Stimulated activated CD4-positive, alpha-beta T cell treated with anti-CD3 and anti-CD28 coated beads, Interleukin-2, amount 100 ng/mL, for 24 hours (primary cell): ENCODE results near the gene MSH4.
"Not testable (repeated sequence)": the region's sequence is repeated elsewhere in the genome, so short reads cannot be mapped to it uniquely, and the experiment has no call there.

Experiments
- DNase-seq, 2 donors: peaks; one replicate each; pipeline ENCODE4 v3.0.0-alpha.2; 2020

The MSH4 gene

GRCh38 chr1:75797606-75798216 is 1.0 kb downstream of the MSH4 start:
- peak in 1 of 2 donors; percentile 27 for DNase-seq

DNA sequence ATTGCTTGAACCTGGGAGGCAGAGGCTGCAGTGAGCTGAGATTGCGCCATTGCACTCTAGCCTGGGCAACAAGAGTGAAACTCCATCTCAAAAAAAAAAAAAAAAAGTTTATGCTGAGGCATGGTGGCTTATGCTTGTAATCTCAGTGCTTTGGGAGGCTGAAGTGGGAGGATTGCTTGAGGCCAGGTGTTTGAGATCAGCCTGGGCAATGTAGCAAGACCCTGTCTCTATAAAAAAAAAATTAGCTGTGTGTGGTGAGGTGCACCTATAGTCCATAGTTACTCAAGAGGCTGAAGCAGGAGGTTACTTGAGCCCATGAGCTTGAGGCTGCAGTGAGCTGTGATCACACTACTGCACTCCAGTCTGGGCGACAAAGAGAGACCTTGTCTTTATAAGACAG is 4.8 kb downstream of the MSH4 start:
- DNase-seq, result not testable (repeated sequence)

- DNase-seq, result no peak
Measured at GRCh38 chr1:75808921-75809320, 12.2 kb downstream of the MSH4 start.

- DNase-seq, result not testable (repeated sequence)
Measured at GRCh38 chr1:75810113-75810512, 13.4 kb downstream of the MSH4 start.

GRCh38 chr1:75811211-75811981 is 14.7 kb downstream of the MSH4 start:
- DNase-seq, result no peak

DNA sequence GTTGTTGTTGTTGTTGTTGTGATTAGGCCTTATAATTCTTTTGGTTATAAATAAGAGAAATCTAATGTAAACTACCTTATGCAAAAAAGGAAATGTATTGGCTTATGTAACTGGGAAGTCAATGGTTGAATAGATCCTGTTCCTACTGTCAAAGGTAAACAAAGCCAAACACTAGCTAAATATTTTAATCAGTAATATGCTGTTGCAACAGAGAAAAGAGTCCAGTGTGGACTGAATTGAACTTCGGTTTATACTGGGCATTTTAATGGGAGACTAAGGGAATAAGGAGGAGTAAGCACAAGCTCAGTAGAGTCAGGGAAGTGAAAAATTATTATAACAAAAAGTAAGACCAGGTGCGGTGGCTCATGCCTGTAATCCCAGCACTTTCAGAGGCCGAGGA is 15.4 kb downstream of the MSH4 start:
- no peak for DNase-seq

DNA sequence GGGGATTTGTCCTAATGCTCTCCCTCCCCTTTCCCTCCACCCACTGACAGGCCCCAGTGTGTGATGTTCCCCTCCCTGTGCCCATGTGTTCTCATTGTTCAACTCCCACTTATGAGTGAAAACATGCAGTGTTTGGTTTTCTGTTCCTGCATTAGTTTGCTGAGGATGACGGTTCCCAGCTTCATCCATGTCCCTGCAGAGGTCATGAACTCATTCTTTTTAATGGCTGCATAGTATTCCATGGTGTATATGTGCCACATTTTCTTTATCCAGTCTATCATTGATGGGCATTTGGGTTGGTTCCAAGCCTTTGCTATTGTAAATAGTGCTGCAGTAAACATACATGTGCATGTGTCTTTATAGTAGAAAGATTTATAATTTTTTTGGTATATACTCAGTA is 26.9 kb downstream of the MSH4 start:
- DNase-seq, result not testable (repeated sequence)

- DNase-seq, result no peak
Measured at GRCh38 chr1:75836528-75837100, 39.9 kb downstream of the MSH4 start.

DNA sequence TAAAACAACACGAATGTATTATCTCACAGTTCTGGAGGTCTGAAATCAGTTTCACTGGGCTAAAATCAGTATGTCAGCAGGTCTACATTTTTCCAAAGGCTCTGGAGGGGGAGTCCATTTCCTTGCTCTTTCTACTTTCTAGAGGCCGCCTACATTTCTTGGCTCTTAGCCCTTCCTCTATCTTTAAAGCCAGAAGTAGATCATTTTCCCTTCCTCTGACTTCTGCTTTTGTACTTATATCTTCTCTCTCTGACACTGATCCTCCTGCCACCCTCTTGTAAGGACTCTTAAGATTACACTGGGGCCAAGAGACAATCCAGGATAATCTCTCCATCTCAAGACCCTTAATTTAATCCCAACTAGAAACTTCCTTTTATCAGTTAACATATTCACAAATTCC is 41.4 kb downstream of the MSH4 start:
- no peak for DNase-seq

DNA sequence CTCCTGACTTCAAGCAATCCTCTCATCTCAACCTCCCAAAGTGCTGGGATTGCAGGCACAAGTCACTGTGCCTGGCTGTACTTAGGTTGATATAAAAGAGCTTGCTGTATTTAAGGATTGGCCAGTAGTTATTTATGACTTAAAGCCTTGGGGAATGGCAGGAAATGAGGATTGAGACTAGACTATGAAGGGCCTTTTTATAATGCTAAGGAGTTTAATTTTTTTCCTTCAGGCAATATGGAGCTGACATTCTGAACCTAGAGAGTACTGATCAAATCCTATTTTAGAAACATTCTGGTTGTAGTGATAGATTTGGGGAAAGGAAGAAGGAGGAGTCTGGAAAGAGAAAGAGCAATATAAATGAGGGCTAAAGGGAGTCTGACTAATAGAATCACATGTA is 44.7 kb downstream of the MSH4 start:
- no peak for DNase-seq

DNA sequence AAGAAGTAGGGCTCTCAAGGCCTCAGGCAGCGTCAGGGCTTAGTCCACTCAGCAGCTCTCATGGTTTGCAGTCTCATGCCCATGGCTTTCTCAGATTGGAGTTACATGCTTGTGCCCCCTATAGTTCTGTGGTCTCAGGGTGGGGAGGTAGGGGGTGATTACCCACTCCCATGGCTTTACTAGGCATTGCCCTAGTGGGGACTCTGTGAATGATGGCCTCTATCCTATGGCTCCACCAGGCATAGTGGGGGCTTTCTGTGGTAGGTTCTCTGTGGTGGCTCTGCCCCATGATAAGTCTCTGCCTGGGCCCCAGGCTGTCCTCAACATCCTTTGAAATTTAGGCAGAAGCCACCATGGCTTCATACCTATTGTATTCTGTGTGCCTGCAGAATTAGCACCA is 48.9 kb downstream of the MSH4 start:
- no peak for DNase-seq

- DNase-seq, result no peak
Measured at GRCh38 chr1:75855010-75855409, 58.3 kb downstream of the MSH4 start.

DNA sequence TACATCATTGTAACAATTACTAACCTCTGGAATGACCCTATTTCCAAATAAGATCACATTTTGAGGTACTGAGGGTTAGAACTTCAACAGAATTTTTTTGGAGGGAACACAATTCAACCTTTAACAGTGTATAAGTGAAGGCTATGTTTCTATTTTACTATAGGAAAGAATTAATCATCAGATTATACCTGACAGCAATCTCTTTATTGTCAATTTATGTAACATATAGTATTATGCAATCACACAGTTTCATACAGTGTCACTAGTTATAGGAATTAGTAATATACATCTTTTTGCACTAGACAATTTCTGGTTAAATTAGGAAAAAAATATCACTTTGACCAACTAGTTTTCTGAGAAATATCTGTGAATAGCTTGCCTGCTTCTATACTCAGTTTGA is 59.1 kb downstream of the MSH4 start:
- DNase-seq, result no peak

DNA sequence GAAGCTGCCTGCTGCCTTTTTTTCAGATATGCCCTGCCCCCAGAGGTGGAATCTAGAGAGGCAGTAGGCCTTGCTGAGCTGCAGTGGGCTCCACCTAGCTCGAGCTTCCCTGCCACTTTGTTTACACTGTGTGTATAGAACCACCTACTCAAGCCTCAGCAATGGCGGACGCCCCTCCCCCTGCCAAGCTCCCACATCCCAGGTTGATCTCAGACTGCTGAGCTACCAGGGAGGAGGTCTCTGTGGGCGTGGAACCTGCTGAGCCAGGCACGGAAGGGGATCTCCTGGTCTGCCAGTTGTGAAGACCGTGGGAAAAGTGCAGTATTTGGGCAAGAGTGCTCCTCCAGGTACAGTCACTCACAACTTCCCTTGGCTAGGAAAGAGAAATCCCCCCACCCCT is 65.1 kb downstream of the MSH4 start:
- no peak for DNase-seq

- no peak for DNase-seq
Measured at GRCh38 chr1:75870951-75871350, 74.3 kb downstream of the MSH4 start.

DNA sequence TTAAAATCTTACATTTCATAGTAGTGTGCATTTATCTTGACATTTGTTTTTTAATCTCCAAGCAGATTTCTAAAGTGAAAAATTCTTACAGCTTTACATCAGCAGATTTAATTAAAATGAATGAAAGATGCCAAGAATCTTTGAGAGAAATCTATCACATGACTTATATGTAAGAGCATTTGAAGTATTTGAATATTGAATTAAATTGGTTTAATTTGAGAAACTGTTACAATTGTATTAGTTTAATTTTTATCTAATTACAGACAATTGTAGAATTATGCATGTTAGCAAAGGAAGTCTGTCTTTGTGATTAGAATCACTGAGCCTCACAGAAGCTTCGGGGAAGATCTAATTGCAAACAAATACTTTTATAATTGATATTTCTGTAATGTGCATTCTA is 83.3 kb downstream of the MSH4 start:
- DNase-seq, result no peak

GRCh38 chr1:75884437-75884836 is 87.8 kb downstream of the MSH4 start:
- DNase-seq, result no peak

DNA sequence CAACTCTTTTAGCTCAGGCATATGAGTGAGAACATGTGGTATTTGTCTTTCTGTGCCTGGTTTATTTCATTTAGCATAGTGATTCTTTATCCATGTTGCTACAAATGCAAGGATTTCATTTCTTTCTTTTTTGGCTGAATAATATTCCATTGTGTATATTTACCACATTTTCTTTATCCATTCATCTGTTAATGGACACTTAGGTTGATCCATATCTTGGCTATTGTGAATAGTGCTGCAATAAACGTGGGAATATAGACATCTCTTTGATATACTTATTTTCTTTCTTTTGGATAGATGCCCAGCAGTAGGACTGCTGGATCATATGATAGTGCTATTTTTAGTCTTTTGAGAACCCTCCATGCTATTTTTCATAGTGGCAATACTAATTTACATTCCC is 104.7 kb downstream of the MSH4 start:
- no peak for DNase-seq

GRCh38 chr1:75908717-75909152 is 112.1 kb downstream of the MSH4 start:
- DNase-seq, result no peak

DNA sequence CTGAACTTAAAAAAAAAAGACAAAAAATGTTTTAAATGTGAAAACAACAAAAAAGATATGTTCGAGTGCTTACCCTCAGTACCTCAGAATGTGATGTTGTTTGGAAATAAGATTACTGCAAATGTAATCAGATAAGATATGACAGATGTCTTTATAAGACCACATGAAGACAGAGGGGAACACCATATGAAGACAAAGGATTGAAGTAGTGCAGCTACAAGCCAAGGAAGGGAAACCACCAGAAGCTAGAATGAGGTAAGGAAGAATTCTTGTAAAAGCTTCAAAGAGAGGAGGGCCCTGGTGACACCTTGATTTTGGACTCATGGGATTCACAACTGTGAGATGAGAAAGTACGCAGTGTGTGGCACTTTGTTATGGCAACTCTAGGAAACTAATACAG is 120.2 kb downstream of the MSH4 start:
- no peak for DNase-seq

DNA sequence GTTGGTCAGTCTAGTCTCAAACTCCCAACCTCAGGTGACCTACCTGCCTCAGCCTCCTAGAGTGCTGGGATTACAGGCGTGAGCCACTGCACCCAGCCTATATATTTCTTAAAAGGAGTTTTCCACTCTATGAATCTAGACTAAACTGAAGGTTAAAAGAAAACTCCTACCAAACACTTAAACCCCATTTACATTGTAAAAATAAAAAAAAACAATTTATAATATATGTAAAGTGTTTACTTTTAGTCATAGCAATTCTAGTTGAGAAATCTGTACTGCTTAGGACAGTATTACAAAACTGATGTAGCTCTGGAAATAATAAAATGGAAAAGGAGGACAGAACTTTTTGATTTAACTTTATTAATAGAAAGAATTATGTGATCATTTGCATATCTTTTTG is 126.0 kb downstream of the MSH4 start:
- DNase-seq, result no peak

DNA sequence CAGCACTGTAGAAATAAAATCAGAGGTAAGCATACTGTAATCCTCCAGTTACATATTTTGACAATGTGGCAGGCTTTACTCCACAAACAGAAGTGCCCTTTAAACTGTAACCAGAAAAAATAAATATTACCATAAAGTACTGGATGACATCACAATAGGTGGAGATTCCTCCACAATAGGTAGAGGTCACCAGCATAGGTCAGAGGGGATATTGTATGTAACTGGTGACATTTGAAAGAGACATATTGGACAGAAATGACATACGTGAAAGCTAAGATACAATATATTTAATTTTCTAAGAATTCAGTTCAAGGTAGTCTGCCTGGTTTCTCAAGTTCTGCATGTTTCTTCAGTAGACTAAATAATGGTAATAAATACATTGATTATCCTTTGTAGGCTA is 135.6 kb downstream of the MSH4 start, which contains the start of gene ASB17:
ASB17 (minus strand) TSS at position 101 of the 400 bp plus-strand sequence. CDS start 113 bp downstream, outside the sequence.
- no peak for DNase-seq

DNA sequence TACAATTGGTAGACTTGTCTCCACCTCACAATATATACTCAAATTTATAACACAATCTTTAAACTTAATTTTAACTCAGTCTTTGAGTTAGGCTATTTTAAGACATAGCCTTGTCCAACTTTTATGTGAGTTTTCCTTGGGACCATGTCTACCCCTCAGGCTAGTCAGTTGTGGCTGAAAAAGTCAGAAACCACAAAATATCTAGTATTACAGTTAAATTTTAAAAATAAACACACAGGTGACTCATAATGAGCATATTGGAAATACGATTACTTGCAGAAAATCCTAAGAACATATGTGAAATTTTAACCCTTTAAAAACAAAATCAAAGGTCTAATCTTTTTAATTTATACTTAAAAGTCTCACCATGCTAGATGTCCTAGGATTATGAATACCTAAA is 140.4 kb downstream of the MSH4 start:
- no peak for DNase-seq

DNA sequence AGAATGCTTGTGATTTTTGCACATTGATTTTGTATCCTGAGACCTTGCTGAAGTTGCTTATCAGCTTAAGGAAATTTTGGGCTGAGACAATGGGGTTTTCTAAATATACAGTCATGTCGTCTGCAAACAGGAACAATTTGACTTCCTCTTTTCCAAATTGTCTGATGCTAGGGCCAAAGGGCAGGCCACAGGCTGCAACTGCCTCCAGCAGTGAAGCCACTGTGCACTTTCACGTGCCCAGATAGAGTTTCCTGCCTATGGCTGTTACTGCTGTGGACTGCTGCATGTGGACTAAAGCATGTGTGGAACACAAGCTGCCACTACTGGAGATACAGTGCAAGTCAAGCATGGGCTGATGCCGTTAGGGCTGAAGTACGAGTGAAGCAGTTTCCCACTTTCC is 146.4 kb downstream of the MSH4 start:
- not testable (repeated sequence) for DNase-seq
